Measurements from ENCODE around the gene ARL5A. TPM values are rescaled to one million over a fixed set of nuclear protein-coding genes. Genes with fewer than 3 reads are reported as not detected.

The ARL5A gene
- total and polyA plus RNA-seq, 9 of the 15 experiments (the other 6 are each of a cell fraction or from before 2014, with no cell fraction given) = 16.3 to 117 (median 88.4) TPM

GRCh38 chr2:151789055-151789834 is 39.0 kb downstream of the ARL5A start (continued):
- no peak for TF ChIP-seq NR4A1 (CRISPR knock-in tag; IDR thresholded peaks at IDR 0.05)
- peak; percentile 17; the same call in 1 of the 2 replicates for TF ChIP-seq NR4A1 (tag; IDR thresholded peaks at IDR 0.05)
- no peak for TF ChIP-seq SIN3A (IDR thresholded peaks at IDR 0.05; ENCODE audit: borderline replicate concordance in 2 of 2, control insufficient read depth in 1 of 2, low read depth in 2 of 2, low read length in 2 of 2)
- peak; percentile 43 for TF ChIP-seq BACH1 (tag; IDR thresholded peaks at IDR 0.05)
- no peak for TF ChIP-seq GABPB2 (CRISPR knock-in tag; conservative IDR thresholded peaks at IDR 0.05)
- no peak for TF ChIP-seq SETDB1 (IDR thresholded peaks at IDR 0.05; ENCODE audit: low read length)
- no peak for TF ChIP-seq HNRNPH1 (optimal IDR thresholded peaks at IDR 0.05; ENCODE audit: low read depth, low read length)
- no peak for TF ChIP-seq ZNF165 (CRISPR knock-in tag; IDR thresholded peaks at IDR 0.05; ENCODE audit: borderline replicate concordance)
- no peak for TF ChIP-seq NR2F6 (CRISPR knock-in tag; IDR thresholded peaks at IDR 0.05)
- no peak for TF ChIP-seq TCF7L2 (IDR thresholded peaks at IDR 0.05; ENCODE audit: low read depth, low read length)
- TF ChIP-seq FOXK1 (CRISPR knock-in tag; IDR thresholded peaks at IDR 0.05; ENCODE audit: borderline replicate concordance) = no peak
- TF ChIP-seq LCOR (CRISPR knock-in tag; IDR thresholded peaks at IDR 0.05) = peak; percentile 50; the same call in 1 of the 2 replicates
- TF ChIP-seq ATF2 (CRISPR knock-in tag; IDR thresholded peaks at IDR 0.05) = no peak
- no peak for TF ChIP-seq ZNF655 (CRISPR knock-in tag; IDR thresholded peaks at IDR 0.05)
- TF ChIP-seq FIP1L1 (IDR thresholded peaks at IDR 0.05; ENCODE audit: low read depth, low read length, poor library complexity, severe bottlenecking) = no peak
- TF ChIP-seq RBBP5 (IDR thresholded peaks at IDR 0.05; ENCODE audit: borderline replicate concordance, insufficient read depth, low read length, poor library complexity, severe bottlenecking) = no peak
- TF ChIP-seq RNF219 (CRISPR knock-in tag; IDR thresholded peaks at IDR 0.05) = no peak
- TF ChIP-seq MEIS2 (IDR thresholded peaks at IDR 0.05; ENCODE audit: partially characterized antibody) = peak; percentile 98

Data from K562 (cell line).